HepG2 (cell line): ENCODE measurements around the gene GHRHR. TPM values are rescaled to one million over a fixed set of nuclear protein-coding genes. Genes with fewer than 3 reads are reported as not detected.

Source experiments
- ATAC-seq: fragments of 200-7000 bp; cut with Tn5 transposase; 3 replicates; pipeline ENCODE4 v1.9.1; 2020; ENCODE audit warnings: mild to moderate bottlenecking, moderate library complexity
- Bru-seq: library from RNA; stranded (reverse); fragments of 400-500 nt; gene quantifications from one replicate; lab custom pipeline; 2021; lab: Mats Ljungman, UMichigan
- BruChase-seq, 2 experiments: library from RNA; stranded (reverse); fragments of 400-500 nt; gene quantifications; one replicate each; lab custom pipeline; 2021; lab: Mats Ljungman, UMichigan
- BruUV-seq: library from RNA; stranded (reverse); fragments of 400-500 nt; replicated peaks from 2 replicates; lab custom pipeline; 2021; lab: Mats Ljungman, UMichigan
- CTCF ChIA-PET: fragments of 300-600 bp; formaldehyde crosslinking; extraction: SDS; loops from one replicate; lab custom pipeline; 2021; ENCODE audit warnings: low total read pairs, inconsistent platforms, low intra/inter-chr PET ratio; lab: Yijun Ruan, JAX
- POLR2A ChIA-PET: fragments of 350-600 bp; sonication (Branson Sonifier 250); formaldehyde crosslinking; loops from one replicate; lab custom pipeline; 2020; ENCODE audit warnings: antibody characterized with exemption, inconsistent platforms; lab: Yijun Ruan, JAX
- DNase-seq: peaks from one replicate; pipeline ENCODE4 v3.0.0-alpha.2; 2015; ENCODE audit warnings: low spot score
- FAIRE-seq: peaks from 3 replicates; lab custom pipeline; 2011; peaks lifted over from hg19 to GRCh38; lab: Jason Lieb, UNC
- H2AFZ ChIP-seq: one replicate; pipeline ENCODE4 v1.6.1; 2011; ENCODE audit warnings: low read length, inconsistent platforms
- H3K27ac ChIP-seq: fragments of 300-600 bp; 3 replicates; pipeline ENCODE4 v1.8.0; 2011; ENCODE audit warnings: mixed run types, mild to moderate bottlenecking, mixed read lengths, low read length, inconsistent platforms; ENCODE audit not compliant: insufficient read depth; ENCODE audit errors: extremely low read length
- H3K27me3 ChIP-seq, 2 experiments: fragments of 200-600 bp in 1 of 2; 2 replicates in 1 of 2; 3 replicates in 1 of 2; pipeline versions ENCODE4 v1.6.0 to v1.8.0; 2011; ENCODE audit warnings: low read length in 2 of 2, mild to moderate bottlenecking in 2 of 2, moderate library complexity in 2 of 2, inconsistent platforms in 1 of 2; ENCODE audit not compliant: insufficient read depth in 2 of 2, control insufficient read depth in 1 of 2
- H3K36me3 ChIP-seq, 2 experiments: fragments of 200-600 bp in 1 of 2; replicated peaks in 1 of 2; 2 replicates in 1 of 2; 3 replicates in 1 of 2; pipeline versions ENCODE4 v1.5.1 to v1.8.0; 2011; ENCODE audit warnings: low read length in 2 of 2, inconsistent platforms in 1 of 2; ENCODE audit not compliant: insufficient read depth in 2 of 2, control insufficient read depth in 1 of 2
- H3K4me1 ChIP-seq: 2 replicates; pipeline ENCODE4 v1.5.1; 2012; ENCODE audit warnings: low read length, inconsistent platforms; ENCODE audit not compliant: insufficient read depth
- H3K4me2 ChIP-seq: 2 replicates; pipeline ENCODE4 v1.6.0; 2011; ENCODE audit warnings: low read depth, low read length, inconsistent platforms
- H3K4me3 ChIP-seq, 3 experiments: fragments of 200-600 bp in 1 of 3; sonication (generic), shearing (Covaris generic) in 1 of 3; replicated peaks in 1 of 3; 2 replicates each; pipeline ENCODE4 v1.5.1; 2011 to 2016; ENCODE audit warnings: low read length in 3 of 3, inconsistent platforms in 2 of 3, low read depth in 2 of 3, mild to moderate bottlenecking in 2 of 3, control low read depth in 1 of 3, mixed read lengths in 1 of 3; ENCODE audit not compliant: insufficient read depth in 1 of 3
- H3K79me2 ChIP-seq: one replicate; pipeline ENCODE4 v1.6.1; 2011; ENCODE audit warnings: low read length, inconsistent platforms; ENCODE audit not compliant: insufficient read depth
- H3K9ac ChIP-seq: 2 replicates; pipeline ENCODE4 v1.6.0; 2011; ENCODE audit warnings: mild to moderate bottlenecking, low read depth, low read length, inconsistent platforms; ENCODE audit not compliant: insufficient read depth
- H3K9me3 ChIP-seq: 2 replicates; pipeline ENCODE4 v1.5.1; 2012; ENCODE audit warnings: mild to moderate bottlenecking, low read length
- H4K20me1 ChIP-seq: 2 replicates; pipeline ENCODE4 v1.6.0; 2011; ENCODE audit warnings: inconsistent platforms, mild to moderate bottlenecking, low read length, moderate library complexity; ENCODE audit not compliant: insufficient read depth
- SNAPC5 ChIP-seq: sonication (generic); formaldehyde crosslinking; IDR thresholded peaks from 2 replicates; pipeline ENCODE4 v1.8.1; 2023; ENCODE audit warnings: mild to moderate bottlenecking, missing genetic modification reagents, borderline replicate concordance
- TCF7 ChIP-seq: sonication (generic); IDR thresholded peaks from 2 replicates; pipeline ENCODE4 v1.6.1; 2016; ENCODE audit warnings: antibody characterized with exemption, low read depth
- ZSCAN5A ChIP-seq: sonication (generic); formaldehyde crosslinking; IDR thresholded peaks from 2 replicates; pipeline ENCODE4 v1.8.0; 2022; ENCODE audit warnings: mild to moderate bottlenecking, missing genetic modification reagents, borderline replicate concordance
- WGBS: methylation state at CpG from one replicate; pipeline ENCODE4 v1.1.6; 2017; ENCODE audit warnings: low lambda C conversion rate; 5-methylcytosine and 5-hydroxymethylcytosine counted together
- in situ Hi-C: cut with HindIII; loops from 2 replicates; pipeline ENCODE4 v1.10.0; 2017; ENCODE audit warnings: low pct_unique_long_range_greater_than_20kb; ENCODE audit not compliant: extremely low pct_ligation_motif_present
- intact Hi-C: fragments of 100-400 bp; cut with micrococcal nuclease; formaldehyde crosslinking; loops from one replicate; pipeline ENCODE4 v1.10.0; 2022; ENCODE audit not compliant: unreplicated experiment
- long read RNA-seq, 2 experiments: library from RNA in 1 of 2; library from polyadenylated mRNA in 1 of 2; stranded (forward) in 1 of 2; unstranded in 1 of 2; transcript quantifications; one replicate each; pipeline ENCODE4 v2.0.0, GENCODE V29; 2019 to 2022
- polyA minus RNA-seq, 3 experiments: library from RNA; depleted of rRNA, polyadenylated mRNA; stranded (reverse); fragments of >200 nt; gene quantifications; 2 replicates each; pipeline ENCODE4 v1.2.3, GENCODE V29; 2011; ENCODE audit warnings: low replicate concordance in 1 of 3
- polyA plus RNA-seq, 8 experiments: library from polyadenylated mRNA; depleted of rRNA in 3 of 8; stranded (reverse) in 7 of 8; unstranded in 1 of 8; fragments of >200 nt; fragmentation: Illumina TruSeq in 4 of 8; extraction: Trizol in 4 of 8; gene quantifications; 2 replicates each; pipeline versions ENCODE4 v1.2.1 to v1.2.3, GENCODE V29; 2011 to 2016; ENCODE audit warnings: low read depth in 4 of 8, missing spikeins in 1 of 8, mixed read lengths in 1 of 8; ENCODE audit not compliant: insufficient read depth in 1 of 8
- total RNA-seq, 5 experiments: library from RNA; depleted of rRNA; stranded (reverse); fragments of >200 nt; fragmentation: Illumina TruSeq; extraction: Trizol; gene quantifications; 2 replicates each; pipeline ENCODE4 v1.2.3, GENCODE V29; 2016; ENCODE audit warnings: low read depth in 1 of 5

Gene GHRHR
- total RNA-seq (2016; rRNA removed; fragmentation: Illumina TruSeq; extraction: Trizol) (not detected in 2 replicates), polyA plus RNA-seq (2011; rRNA removed) (not detected in 2 replicates), polyA minus RNA-seq (2011; rRNA and poly(A)+ RNA removed; ENCODE audit: low replicate concordance) (not detected in 2 replicates), Bru-seq, nascent RNA (not detected), BruChase-seq, experiment 1, labeled RNA remaining after a 6-hour chase (not detected), BruChase-seq, experiment 2, labeled RNA remaining after a 2-hour chase (not detected)
- total RNA-seq (2016; cell fraction: cytosol; rRNA removed; fragmentation: Illumina TruSeq; extraction: Trizol; ENCODE audit: low read depth): not detected in 2 replicates
- not detected in 2 replicates for total RNA-seq (2016; cell fraction: insoluble cytoplasmic fraction; rRNA removed; fragmentation: Illumina TruSeq; extraction: Trizol)
- total RNA-seq (2016; cell fraction: membrane; rRNA removed; fragmentation: Illumina TruSeq; extraction: Trizol): not detected in 2 replicates
- not detected in 2 replicates for total RNA-seq (2016; cell fraction: nucleus; rRNA removed; fragmentation: Illumina TruSeq; extraction: Trizol)
- polyA plus RNA-seq (2011; cell fraction: cytosol; rRNA removed): not detected in 2 replicates
- not detected in 2 replicates for polyA plus RNA-seq (2011; cell fraction: nucleus; rRNA removed)
- not detected in 2 replicates for polyA plus RNA-seq (2012)
- not detected in 2 replicates for polyA plus RNA-seq (2016; cell fraction: cytosol; fragmentation: Illumina TruSeq; extraction: Trizol; ENCODE audit: low read depth)
- not detected in 2 replicates for polyA plus RNA-seq (2016; cell fraction: insoluble cytoplasmic fraction; fragmentation: Illumina TruSeq; extraction: Trizol; ENCODE audit: low read depth)
- polyA plus RNA-seq (2016; cell fraction: membrane; fragmentation: Illumina TruSeq; extraction: Trizol; ENCODE audit: low read depth): not detected in 2 replicates
- polyA plus RNA-seq (2016; cell fraction: nucleus; fragmentation: Illumina TruSeq; extraction: Trizol; ENCODE audit: insufficient read depth, low read depth): not detected in 2 replicates
- not detected in 2 replicates for polyA minus RNA-seq (2011; cell fraction: cytosol; rRNA and poly(A)+ RNA removed)
- polyA minus RNA-seq (2011; cell fraction: nucleus; rRNA and poly(A)+ RNA removed): not detected in 2 replicates
- long read RNA-seq, experiment 1: 0 reads
- long read RNA-seq, experiment 2: 0 reads

GRCh38 chr7:30963842-30964241 lies at the start of gene GHRHR:
TSS of gene GHRHR (plus strand) at chr7:30963953. CDS start at chr7:30964069, 116 bp downstream.
- FAIRE-seq: no peak
- TF ChIP-seq SNAPC5 (CRISPR knock-in tag) (no peak), TCF7 (no peak), ZSCAN5A (CRISPR knock-in tag) (no peak)

More at GRCh38 chr7:30963842-30964241, at the start of gene GHRHR:
- no peaks in the 10 kb centered on the region for H3K9me3 ChIP-seq
- in situ Hi-C loops (no loop called here), intact Hi-C loops (no loop called here)
- no peaks in the 10 kb centered on the region for H3K36me3 ChIP-seq
- no peak within 1 kb of the TSS for H3K4me3 ChIP-seq
- no peaks in the 10 kb centered on the region for H4K20me1 ChIP-seq
- H2AFZ ChIP-seq: no peak within 1 kb of the TSS
- H3K4me1 ChIP-seq: no peaks in the 10 kb centered on the region
- H3K4me2 ChIP-seq: no peak within 1 kb of the TSS
- POLR2A ChIA-PET: no interaction called here
- CTCF ChIA-PET: no interaction called here
- no TSS peak for BruUV-seq
- H3K27ac ChIP-seq: no peak within 1 kb of the TSS
- no peaks in the 10 kb centered on the region; a peak in 1 of 5 replicates for H3K27me3 ChIP-seq
- no peak for ATAC-seq
- H3K79me2 ChIP-seq: no peaks in the 10 kb centered on the region
- H3K9ac ChIP-seq: no peak within 1 kb of the TSS
- DNase-seq: no peak
- WGBS: 35% methylated on average over 7 of the region's 11 CpGs
